GM23338 (cell line): ENCODE data around the gene FTL. TPM values are rescaled to one million over a fixed set of nuclear protein-coding genes. Genes with fewer than 3 reads are reported as not detected.

Experiments
- ATAC-seq: fragments of 200-7000 bp; cut with Tn5 transposase; 3 replicates; pipeline ENCODE4 v1.9.1; 2020
- DNase-seq: peaks from one replicate; pipeline ENCODE4 v3.0.0-alpha.2; 2015; ENCODE audit warnings: low spot score
- H2AFZ ChIP-seq: fragments of 200-600 bp; sonication (generic); 2 replicates; pipeline ENCODE4 v1.8.0; 2016; ENCODE audit warnings: antibody characterized with exemption, mild to moderate bottlenecking, moderate library complexity
- H3F3A ChIP-seq: fragments of 200-600 bp; sonication (generic); replicated peaks from 2 replicates; pipeline ENCODE4 v1.8.0; 2017; ENCODE audit warnings: antibody characterized with exemption, mixed run types, low read depth
- H3K27ac ChIP-seq: fragments of 200-600 bp; sonication (generic); 2 replicates; pipeline ENCODE4 v1.6.1; 2016; ENCODE audit warnings: low read depth
- H3K27me3 ChIP-seq: fragments of 200-600 bp; sonication (generic); 2 replicates; pipeline ENCODE4 v1.8.0; 2016; ENCODE audit warnings: mild to moderate bottlenecking, mixed run types, moderate library complexity; ENCODE audit not compliant: insufficient read depth
- H3K36me3 ChIP-seq: fragments of 200-600 bp; sonication (generic); 2 replicates; pipeline ENCODE4 v1.8.0; 2016; ENCODE audit warnings: mild to moderate bottlenecking; ENCODE audit not compliant: insufficient read depth
- H3K4me1 ChIP-seq: fragments of 200-600 bp; sonication (generic); 2 replicates; pipeline ENCODE4 v1.8.0; 2016; ENCODE audit warnings: mild to moderate bottlenecking, moderate library complexity; ENCODE audit not compliant: insufficient read depth
- H3K4me2 ChIP-seq: fragments of 200-600 bp; sonication (generic); 2 replicates; pipeline ENCODE4 v1.7.1; 2017; ENCODE audit warnings: mixed run types
- H3K4me3 ChIP-seq: fragments of 200-600 bp; sonication (generic); 2 replicates; pipeline ENCODE4 v1.6.1; 2016; ENCODE audit warnings: mixed run types
- H3K79me2 ChIP-seq: fragments of 200-600 bp; sonication (generic); replicated peaks from 2 replicates; pipeline ENCODE4 v1.8.0; 2017; ENCODE audit warnings: mild to moderate bottlenecking; ENCODE audit not compliant: insufficient read depth
- H3K9me2 ChIP-seq: fragments of 200-600 bp; sonication (generic); 2 replicates; pipeline ENCODE4 v1.8.0; 2017; ENCODE audit not compliant: insufficient read depth
- H4K20me1 ChIP-seq: fragments of 200-600 bp; sonication (generic); replicated peaks from 2 replicates; pipeline ENCODE4 v1.8.0; 2017; ENCODE audit warnings: mild to moderate bottlenecking; ENCODE audit not compliant: insufficient read depth
- H3K27ac Mint-ChIP-seq: 2 replicates; pipeline ENCODE4 v1.8.0; 2020; ENCODE audit warnings: inconsistent platforms, mild to moderate bottlenecking, moderate library complexity, mixed read lengths
- H3K27me3 Mint-ChIP-seq: 3 replicates; pipeline ENCODE4 v1.8.0; 2022; ENCODE audit warnings: low read depth, mild to moderate bottlenecking, moderate library complexity, mixed read lengths, inconsistent platforms; ENCODE audit not compliant: insufficient read depth, poor library complexity
- H3K36me3 Mint-ChIP-seq: 3 replicates; pipeline ENCODE4 v1.8.0; 2021; ENCODE audit warnings: low read depth, mild to moderate bottlenecking, inconsistent platforms, moderate library complexity, mixed read lengths
- H3K4me1 Mint-ChIP-seq: 3 replicates; pipeline ENCODE4 v1.8.0; 2020; ENCODE audit warnings: mild to moderate bottlenecking, inconsistent platforms, mixed read lengths
- H3K4me3 Mint-ChIP-seq: 3 replicates; pipeline ENCODE4 v1.8.0; 2021; ENCODE audit warnings: moderate library complexity, mild to moderate bottlenecking, inconsistent platforms, mixed read lengths
- H3K9me3 Mint-ChIP-seq: 3 replicates; pipeline ENCODE4 v1.8.0; 2020; ENCODE audit warnings: moderate library complexity, mild to moderate bottlenecking, inconsistent platforms, mixed read lengths
- CTCF ChIP-seq, 2 experiments: fragments of 200-600 bp in 1 of 2; sonication (generic) in 1 of 2; conservative IDR thresholded peaks; 2 replicates each; pipeline versions ENCODE4 v1.5.1 to v1.6.1; 2016 to 2017; ENCODE audit warnings: antibody characterized with exemption in 2 of 2, low read depth in 2 of 2, mild to moderate bottlenecking in 2 of 2, moderate library complexity in 1 of 2
- ETS1 ChIP-seq: IDR thresholded peaks from 2 replicates; pipeline ENCODE4 v1.6.1; 2016; ENCODE audit warnings: antibody characterized with exemption
- EZH2phosphoT487 ChIP-seq: fragments of 200-600 bp; sonication (generic); IDR thresholded peaks from one replicate; pipeline ENCODE4 v1.8.1; 2018; ENCODE audit warnings: antibody characterized with exemption; ENCODE audit not compliant: unreplicated experiment
- JUNB ChIP-seq: IDR thresholded peaks from one replicate; pipeline ENCODE4 v1.6.1; 2016; ENCODE audit warnings: antibody characterized with exemption; ENCODE audit not compliant: unreplicated experiment
- NANOG ChIP-seq: IDR thresholded peaks from 2 replicates; pipeline ENCODE4 v1.6.1; 2016; ENCODE audit warnings: antibody characterized with exemption, borderline replicate concordance
- POLR2AphosphoS5 ChIP-seq: IDR thresholded peaks from 2 replicates; pipeline ENCODE4 v1.6.1; 2016; ENCODE audit warnings: antibody characterized with exemption, low read depth
- STAT1 ChIP-seq: IDR thresholded peaks from one replicate; pipeline ENCODE4 v1.6.1; 2016; ENCODE audit warnings: antibody characterized with exemption; ENCODE audit not compliant: unreplicated experiment
- ZNF114 ChIP-seq: fragments of 250-450 bp; sonication (Bioruptor Pico); IDR thresholded peaks from 2 replicates; pipeline ENCODE4 v1.5.0; 2020; ENCODE audit warnings: mild to moderate bottlenecking, moderate library complexity
- ZNF331 ChIP-seq: fragments of 250-450 bp; sonication (Bioruptor Pico); IDR thresholded peaks from 2 replicates; pipeline ENCODE4 v1.5.0; 2020; ENCODE audit warnings: low read depth, mild to moderate bottlenecking, moderate library complexity
- polyA plus RNA-seq: library from polyadenylated mRNA; unstranded; fragments of >200 nt; fragmentation: Nextera tagmentation; extraction: Ambion mirVana; gene quantifications from 2 replicates; pipeline ENCODE4 v1.2.1, GENCODE V29; 2016
- total RNA-seq: library from RNA; depleted of rRNA; stranded (reverse); fragments of >200 nt; shearing (Covaris generic); gene quantifications from 2 replicates; pipeline ENCODE4 v1.2.3, GENCODE V29; 2014
- TF ChIP-seq, protein P1 (sequence below): fragments of 250-450 bp; sonication (Bioruptor Pico); IDR thresholded peaks from 2 replicates; pipeline ENCODE4 v1.5.0; 2020; ENCODE audit warnings: mild to moderate bottlenecking, moderate library complexity

Gene FTL
- total and polyA plus RNA-seq, 2 experiments from 2014 or later: 2,064 to 5,436 TPM

- H3K4me1 ChIP-seq: peaks cover 18% of the 10 kb centered on the region
- H3K79me2 ChIP-seq: peaks cover 24% of the 10 kb centered on the region
- ATAC-seq (peak; percentile 7), DNase-seq (peak; percentile 82)
- H3K36me3 ChIP-seq: peaks cover 13% of the 10 kb centered on the region
- H2AFZ ChIP-seq: no peak overlapping the region
- Mint-ChIP-seq H3K4me1 (peaks cover 38% of the 10 kb centered on the region), H3K27me3 (peaks cover 62% of the 10 kb centered on the region), H3K36me3 (peaks cover 52% of the 10 kb centered on the region), H3K27ac (peak overlapping the region; percentile 97), H3K4me3 (peak overlapping the region; percentile 95), H3K9me3 (peaks cover 16% of the 10 kb centered on the region)
- peaks cover 56% of the 10 kb centered on the region for H3F3A ChIP-seq
- no peaks in the 10 kb centered on the region for H3K9me2 ChIP-seq
- TF ChIP-seq POLR2AphosphoS5 (no peak), NANOG (no peak)
- H3K4me3 ChIP-seq: peak overlapping the region; percentile 100
- H3K27me3 ChIP-seq: no peaks in the 10 kb centered on the region
- peaks cover 6% of the 10 kb centered on the region for H4K20me1 ChIP-seq
- peak overlapping the region; percentile 97 for H3K4me2 ChIP-seq
- H3K27ac ChIP-seq: peak overlapping the region; percentile 99
Observed at GRCh38 chr19:48964205-48965039, 687 bp upstream of the FTL start.

GRCh38 chr19:48965806-48966540, 864 bp downstream of the FTL start:
- peak overlapping the region; percentile 95 for H3K4me3 Mint-ChIP-seq
- Histone ChIP-seq H2AFZ (no peak overlapping the region), H3K36me3 (peaks cover 13% of the 10 kb centered on the region), H3K9me2 (no peaks in the 10 kb centered on the region), H4K20me1 (peaks cover 6% of the 10 kb centered on the region), H3K79me2 (peaks cover 24% of the 10 kb centered on the region), H3F3A (peaks cover 57% of the 10 kb centered on the region), H3K4me2 (peak overlapping the region; percentile 99), H3K27ac (peak overlapping the region; percentile 92), H3K27me3 (no peaks in the 10 kb centered on the region), H3K4me3 (peak overlapping the region; percentile 100), H3K4me1 (peaks cover 18% of the 10 kb centered on the region)
- peaks cover 16% of the 10 kb centered on the region for H3K9me3 Mint-ChIP-seq
- peaks cover 57% of the 10 kb centered on the region for H3K36me3 Mint-ChIP-seq
- peaks cover 61% of the 10 kb centered on the region for H3K27me3 Mint-ChIP-seq
- ATAC-seq (peak; percentile 16), DNase-seq (peak; percentile 93)
- peak overlapping the region; percentile 97 for H3K27ac Mint-ChIP-seq
- H3K4me1 Mint-ChIP-seq: peaks cover 43% of the 10 kb centered on the region
- TF ChIP-seq ZNF114 (no peak), CTCF (conservative IDR thresholded peaks at IDR 0.05; ENCODE audit: low read depth in 2 of 2) (no peak), ETS1 (peak; percentile 91), EZH2phosphoT487 (no peak), NANOG (no peak), ZNF331 (no peak), STAT1 (no peak), JUNB (no peak)
- TF ChIP-seq, protein P1, sequence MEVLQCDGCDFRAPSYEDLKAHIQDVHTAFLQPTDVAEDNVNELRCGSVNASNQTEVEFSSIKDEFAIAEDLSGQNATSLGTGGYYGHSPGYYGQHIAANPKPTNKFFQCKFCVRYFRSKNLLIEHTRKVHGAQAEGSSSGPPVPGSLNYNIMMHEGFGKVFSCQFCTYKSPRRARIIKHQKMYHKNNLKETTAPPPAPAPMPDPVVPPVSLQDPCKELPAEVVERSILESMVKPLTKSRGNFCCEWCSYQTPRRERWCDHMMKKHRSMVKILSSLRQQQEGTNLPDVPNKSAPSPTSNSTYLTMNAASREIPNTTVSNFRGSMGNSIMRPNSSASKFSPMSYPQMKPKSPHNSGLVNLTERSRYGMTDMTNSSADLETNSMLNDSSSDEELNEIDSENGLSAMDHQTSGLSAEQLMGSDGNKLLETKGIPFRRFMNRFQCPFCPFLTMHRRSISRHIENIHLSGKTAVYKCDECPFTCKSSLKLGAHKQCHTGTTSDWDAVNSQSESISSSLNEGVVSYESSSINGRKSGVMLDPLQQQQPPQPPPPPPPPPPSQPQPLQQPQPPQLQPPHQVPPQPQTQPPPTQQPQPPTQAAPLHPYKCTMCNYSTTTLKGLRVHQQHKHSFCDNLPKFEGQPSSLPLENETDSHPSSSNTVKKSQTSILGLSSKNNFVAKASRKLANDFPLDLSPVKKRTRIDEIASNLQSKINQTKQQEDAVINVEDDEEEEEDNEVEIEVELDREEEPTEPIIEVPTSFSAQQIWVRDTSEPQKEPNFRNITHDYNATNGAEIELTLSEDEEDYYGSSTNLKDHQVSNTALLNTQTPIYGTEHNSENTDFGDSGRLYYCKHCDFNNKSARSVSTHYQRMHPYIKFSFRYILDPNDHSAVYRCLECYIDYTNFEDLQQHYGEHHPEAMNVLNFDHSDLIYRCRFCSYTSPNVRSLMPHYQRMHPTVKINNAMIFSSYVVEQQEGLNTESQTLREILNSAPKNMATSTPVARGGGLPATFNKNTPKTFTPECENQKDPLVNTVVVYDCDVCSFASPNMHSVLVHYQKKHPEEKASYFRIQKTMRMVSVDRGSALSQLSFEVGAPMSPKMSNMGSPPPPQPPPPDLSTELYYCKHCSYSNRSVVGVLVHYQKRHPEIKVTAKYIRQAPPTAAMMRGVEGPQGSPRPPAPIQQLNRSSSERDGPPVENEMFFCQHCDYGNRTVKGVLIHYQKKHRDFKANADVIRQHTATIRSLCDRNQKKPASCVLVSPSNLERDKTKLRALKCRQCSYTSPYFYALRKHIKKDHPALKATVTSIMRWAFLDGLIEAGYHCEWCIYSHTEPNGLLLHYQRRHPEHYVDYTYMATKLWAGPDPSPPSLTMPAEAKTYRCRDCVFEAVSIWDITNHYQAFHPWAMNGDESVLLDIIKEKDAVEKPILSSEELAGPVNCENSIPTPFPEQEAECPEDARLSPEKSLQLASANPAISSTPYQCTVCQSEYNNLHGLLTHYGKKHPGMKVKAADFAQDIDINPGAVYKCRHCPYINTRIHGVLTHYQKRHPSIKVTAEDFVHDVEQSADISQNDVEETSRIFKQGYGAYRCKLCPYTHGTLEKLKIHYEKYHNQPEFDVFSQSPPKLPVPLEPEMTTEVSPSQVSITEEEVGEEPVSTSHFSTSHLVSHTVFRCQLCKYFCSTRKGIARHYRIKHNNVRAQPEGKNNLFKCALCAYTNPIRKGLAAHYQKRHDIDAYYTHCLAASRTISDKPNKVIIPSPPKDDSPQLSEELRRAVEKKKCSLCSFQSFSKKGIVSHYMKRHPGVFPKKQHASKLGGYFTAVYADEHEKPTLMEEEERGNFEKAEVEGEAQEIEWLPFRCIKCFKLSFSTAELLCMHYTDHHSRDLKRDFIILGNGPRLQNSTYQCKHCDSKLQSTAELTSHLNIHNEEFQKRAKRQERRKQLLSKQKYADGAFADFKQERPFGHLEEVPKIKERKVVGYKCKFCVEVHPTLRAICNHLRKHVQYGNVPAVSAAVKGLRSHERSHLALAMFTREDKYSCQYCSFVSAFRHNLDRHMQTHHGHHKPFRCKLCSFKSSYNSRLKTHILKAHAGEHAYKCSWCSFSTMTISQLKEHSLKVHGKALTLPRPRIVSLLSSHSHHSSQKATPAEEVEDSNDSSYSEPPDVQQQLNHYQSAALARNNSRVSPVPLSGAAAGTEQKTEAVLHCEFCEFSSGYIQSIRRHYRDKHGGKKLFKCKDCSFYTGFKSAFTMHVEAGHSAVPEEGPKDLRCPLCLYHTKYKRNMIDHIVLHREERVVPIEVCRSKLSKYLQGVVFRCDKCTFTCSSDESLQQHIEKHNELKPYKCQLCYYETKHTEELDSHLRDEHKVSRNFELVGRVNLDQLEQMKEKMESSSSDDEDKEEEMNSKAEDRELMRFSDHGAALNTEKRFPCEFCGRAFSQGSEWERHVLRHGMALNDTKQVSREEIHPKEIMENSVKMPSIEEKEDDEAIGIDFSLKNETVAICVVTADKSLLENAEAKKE: no peak
